NCI-H82 (cell line): ENCODE measurements around the gene IFNLR1.
"Not testable (repeated sequence)": the region's sequence is repeated elsewhere in the genome, so short reads cannot be mapped to it uniquely, and the experiment has no call there.

Experiments used
- DNase-seq: peaks from one replicate; lab custom pipeline; 2025; lab: John Stamatoyannopoulos, UW

IFNLR1 gene

DNA sequence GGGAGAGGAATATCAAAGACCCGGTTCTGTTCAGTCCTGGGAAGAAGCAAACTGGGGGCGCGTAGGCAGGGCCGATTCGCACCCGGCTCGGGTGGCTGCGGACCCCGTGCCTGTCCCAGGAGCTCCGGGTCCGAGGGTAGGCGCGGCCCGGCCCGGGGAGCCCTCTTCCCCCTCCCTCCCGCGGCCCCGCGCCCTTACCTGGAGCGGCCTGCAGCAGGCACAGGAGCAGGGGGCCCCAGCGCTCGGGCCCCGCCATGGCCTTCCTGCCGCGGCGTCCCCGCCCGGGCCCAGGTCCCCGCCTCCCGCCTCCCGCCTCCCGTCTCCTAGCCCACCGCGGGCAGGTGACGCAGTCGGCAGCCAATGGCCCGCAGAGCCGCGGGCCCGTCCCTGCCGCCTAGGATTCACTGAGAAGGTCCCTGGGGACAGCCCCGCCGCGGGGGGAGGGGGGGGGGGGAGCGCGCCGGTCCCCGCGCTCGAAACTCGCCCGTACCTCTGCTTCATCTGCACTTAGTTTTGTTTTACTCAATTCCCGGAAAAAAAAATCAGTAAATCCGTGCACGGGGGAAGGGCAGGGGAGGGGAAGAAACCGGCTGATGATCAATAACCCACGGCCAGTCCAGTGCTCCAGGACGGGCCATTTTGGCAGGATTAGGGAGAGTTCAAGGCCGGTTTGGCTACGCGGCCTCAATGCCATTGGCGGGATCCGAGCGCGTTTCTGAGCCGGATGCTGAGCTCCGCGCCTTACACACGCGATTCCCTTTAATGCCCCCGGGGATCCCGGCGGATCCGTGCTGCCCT lies at the start of gene IFNLR1:
IFNLR1 (minus strand) TSS at position 297 of the 798 bp plus-strand sequence; CDS start at position 256, 41 bp downstream.
- DNase-seq: peak; percentile 92

DNA sequence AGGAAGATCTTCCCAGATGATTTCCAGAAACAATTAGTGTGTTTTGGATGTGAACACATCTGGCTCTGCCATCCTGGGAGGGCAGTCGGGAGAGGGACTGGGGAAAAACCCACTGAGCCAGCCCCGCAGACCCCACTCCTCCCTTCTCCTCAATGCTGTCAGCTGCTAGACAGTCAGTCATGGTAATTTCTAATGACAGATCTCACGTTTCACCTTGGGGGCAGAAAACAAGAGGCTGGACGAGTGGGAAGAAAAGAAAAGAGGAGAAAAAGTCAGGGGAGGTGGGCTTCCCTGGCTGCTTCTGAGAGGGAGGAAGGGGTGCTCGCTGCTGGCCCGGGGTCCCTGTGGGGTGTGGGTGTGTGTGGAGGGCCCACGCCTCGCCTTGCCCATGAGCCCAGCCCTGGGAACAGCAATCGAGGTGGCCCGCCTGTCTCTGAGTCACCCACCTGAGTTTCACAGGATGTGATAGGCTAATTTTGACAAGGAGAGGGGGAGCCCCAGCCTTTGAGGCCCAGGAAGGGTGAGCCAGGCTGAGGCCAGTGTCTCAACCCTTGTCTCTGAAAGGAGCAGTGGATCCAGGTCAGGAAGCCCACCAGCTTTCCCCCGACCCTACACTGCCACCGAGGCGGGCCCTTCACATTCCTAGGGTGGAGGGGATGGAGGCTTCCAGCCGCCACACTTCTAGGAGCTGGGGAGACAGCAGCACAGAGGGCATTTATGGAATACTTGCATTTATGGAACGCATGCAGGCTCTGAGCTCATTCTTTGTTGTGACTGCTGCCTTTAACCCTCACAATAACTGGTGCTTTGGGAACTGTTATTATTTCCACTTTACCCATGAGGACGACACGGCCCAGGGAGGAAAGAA lies 49.1 kb upstream of the IFNLR1 start:
- no peak for DNase-seq

DNA sequence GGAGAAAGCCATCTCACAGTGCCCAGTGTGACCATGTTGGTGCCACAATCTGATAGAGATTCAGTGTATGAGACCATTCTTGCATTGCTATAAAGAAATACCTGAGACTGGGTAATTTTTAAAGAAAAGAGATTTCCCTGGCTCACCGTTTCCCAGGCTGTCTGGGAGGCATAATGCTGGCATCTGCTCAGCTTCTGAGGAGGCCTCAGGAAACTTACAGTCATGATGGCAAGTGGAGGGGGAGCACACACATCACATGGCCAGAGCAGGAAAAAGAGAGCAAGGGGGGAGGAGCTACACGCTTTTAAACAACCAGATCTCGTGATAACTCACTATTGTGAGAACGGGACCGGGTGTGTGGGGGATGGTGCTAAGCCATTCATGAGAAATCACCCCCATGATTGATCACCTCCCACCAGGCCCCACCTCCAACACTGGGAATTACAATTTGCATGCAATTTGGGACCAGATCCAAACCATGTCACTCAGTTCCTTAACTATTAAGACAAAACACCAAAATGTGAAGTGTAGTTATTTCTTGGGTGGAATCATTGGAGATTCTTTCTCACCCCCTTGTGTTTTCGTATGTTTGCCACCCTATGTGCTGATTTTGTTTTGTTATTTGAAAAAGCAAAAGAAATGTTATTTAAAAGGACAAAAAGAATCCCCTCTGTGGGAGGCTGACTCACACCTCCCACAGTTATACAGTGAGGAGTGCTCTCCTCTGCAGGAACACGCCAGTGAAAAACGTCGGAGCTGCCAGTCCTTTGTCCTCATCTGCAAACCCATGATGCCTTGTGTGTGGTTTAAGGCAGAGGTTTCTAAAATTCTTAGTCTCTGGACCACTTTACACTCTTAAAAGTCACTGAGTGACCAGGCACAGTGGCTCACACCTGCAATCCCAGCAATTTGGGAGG lies 46.9 kb upstream of the IFNLR1 start:
- no peak for DNase-seq

DNA sequence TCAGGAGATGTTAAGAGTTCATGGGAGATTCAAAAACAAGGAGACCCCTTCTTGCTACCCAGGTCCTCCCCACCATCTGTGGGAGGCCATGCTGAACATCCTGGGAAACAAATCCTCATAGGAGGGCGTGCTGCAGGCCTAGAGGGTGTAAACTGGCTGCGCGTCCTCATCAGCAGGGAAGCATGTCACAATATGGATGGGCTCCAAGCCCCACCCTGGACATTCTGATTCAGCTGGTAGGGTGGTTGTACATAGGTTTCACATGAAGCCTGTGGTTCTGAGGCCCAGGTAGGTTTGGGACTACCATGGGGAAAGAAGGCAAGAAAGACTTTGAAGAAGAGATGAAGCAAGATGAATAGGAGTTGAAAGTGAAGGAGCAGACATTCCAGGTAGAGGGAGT lies 44.6 kb upstream of the IFNLR1 start:
- DNase-seq: no peak

DNA sequence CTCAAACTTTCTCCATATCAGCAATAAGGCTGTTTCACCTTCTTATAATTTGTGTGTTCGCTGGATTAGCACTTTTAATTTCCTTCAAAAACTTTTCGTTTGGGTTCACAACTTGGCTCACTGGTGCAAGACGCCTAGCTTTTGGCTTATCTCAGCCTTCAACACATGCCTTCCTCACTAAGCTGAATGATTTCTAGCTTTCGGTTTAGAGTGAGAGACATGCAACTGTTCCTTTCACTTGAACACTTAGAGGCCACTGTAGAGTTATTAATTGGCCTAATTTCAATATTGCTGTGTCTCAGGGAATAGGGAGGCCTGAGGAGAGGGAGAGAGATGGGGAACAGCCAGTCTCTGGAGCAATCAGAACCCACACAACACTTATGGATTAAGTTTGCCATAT lies 41.2 kb upstream of the IFNLR1 start:
- DNase-seq: no peak

DNA sequence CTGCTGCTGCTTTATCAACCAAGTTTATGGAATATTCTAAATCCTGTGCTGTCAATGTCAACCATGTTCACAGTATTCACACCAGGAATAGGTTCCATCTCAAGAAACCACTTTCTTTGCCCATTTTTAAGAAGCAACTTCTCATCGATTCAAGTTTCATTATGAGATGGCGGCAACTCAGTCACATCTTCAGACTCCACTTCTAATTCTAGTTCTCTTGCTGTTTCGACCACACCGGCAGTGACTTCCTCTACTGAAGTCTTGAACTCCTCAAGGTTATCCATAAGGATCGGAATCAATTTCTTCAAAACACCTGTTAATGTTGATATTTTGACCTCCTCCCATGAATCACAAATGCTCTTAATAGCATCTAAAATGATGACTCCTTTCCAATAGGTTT lies 39.7 kb upstream of the IFNLR1 start:
- no peak for DNase-seq

DNA sequence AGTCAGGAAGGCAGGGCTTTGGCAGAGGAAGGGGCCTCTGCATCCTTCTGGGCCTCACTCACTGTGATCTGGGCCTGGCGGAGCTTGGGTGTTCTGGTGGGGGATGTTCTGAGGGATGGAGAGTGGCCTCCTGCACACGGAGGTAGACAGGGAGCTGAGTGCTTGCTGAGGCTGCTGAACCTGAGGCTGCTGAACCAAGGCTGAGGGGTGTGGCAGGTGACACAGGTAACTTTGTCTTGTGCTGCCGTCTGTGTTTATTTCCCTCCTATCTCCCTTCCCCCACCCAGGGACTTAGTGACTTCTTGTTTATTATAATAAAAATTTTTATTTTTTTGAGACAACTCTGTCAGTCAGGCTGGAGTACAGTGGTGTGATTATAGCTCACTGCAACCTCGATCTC lies 37.7 kb upstream of the IFNLR1 start:
- no peak for DNase-seq

DNA sequence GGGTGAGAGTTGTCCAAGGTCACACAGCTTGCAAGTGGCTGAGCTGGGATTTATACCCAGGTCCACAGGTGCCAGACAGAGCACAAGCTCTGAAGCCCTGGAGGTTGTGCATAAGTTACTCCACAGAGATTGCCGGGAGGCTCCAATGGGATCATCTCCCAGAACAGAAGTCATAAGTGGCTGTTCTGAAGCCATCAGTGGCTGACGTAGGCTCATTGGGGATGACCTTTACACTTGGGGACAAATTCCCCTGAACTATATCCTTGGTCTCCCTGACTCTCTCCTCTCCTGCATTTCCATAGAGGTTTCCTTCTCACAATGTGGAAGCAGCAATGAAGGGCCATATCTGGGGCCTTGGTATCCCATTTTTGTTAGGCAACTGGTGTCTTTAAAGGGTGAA lies 37.0 kb upstream of the IFNLR1 start:
- no peak for DNase-seq

DNA sequence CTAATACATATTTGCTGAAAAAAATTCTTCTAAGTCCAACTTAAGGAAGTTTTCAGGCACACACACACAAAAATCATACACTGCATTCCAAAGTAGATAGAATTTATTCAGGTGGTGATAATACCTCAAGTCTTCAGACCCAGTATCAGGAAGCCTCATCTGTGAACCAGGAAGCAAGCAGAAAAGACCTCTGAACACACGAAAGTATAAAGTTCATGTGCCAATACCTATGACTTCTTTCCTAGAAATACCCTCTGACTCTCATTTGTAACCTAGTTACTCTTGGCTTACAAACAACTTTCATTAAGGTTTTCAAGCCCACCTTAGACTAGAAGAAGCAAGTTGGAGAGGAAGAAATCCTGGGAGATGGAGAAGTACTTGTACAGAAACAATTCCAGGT lies 35.7 kb upstream of the IFNLR1 start:
- DNase-seq: no peak

DNA sequence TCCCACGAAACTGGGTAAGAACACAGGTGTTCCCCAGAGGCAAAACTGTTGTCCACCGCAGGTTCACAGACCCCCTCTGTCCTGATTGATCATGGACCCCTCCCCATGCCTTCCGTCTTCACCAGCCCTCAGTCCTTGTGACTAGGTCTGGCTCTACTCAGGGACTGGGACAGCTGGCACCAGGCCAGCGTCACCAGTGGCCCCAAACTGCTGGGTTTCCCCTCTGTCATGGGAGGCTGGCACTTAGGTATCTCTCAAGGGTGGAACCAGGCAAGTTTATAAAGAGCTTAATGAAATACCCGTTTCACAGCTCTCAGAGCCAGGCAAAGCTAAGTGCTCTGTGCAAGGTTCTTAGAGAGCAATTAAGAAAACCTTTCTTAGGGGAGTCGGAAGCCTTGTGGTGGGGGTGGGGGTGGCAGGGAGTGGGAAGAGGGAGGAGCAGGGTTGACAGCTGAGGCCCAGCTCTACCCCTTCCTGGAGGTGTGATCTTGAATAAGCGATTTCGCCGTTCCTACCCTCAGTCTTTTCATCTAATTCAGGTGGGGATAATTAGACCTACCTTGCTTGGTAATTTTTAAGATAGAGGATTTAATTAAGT lies 35.0 kb upstream of the IFNLR1 start:
- no peak for DNase-seq

DNA sequence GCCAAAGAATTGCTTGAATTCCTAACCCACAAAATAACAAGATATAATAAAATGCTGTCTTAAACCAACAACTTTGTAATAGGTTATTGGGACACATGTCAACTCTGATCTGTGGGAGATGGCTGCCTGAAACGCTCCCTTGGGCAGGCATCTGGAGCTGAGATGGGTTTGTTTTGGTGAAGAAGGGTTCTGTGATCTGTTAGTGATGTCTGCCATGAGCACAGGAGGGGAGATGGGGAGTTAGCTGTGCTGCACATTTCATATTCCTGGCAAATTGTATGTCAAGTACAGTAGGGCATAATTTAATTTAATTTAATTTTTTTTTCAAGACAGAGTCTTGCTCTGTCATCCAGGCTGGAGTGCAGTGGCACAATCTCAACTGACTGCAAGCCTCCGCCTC lies 34.2 kb upstream of the IFNLR1 start:
- no peak for DNase-seq

DNA sequence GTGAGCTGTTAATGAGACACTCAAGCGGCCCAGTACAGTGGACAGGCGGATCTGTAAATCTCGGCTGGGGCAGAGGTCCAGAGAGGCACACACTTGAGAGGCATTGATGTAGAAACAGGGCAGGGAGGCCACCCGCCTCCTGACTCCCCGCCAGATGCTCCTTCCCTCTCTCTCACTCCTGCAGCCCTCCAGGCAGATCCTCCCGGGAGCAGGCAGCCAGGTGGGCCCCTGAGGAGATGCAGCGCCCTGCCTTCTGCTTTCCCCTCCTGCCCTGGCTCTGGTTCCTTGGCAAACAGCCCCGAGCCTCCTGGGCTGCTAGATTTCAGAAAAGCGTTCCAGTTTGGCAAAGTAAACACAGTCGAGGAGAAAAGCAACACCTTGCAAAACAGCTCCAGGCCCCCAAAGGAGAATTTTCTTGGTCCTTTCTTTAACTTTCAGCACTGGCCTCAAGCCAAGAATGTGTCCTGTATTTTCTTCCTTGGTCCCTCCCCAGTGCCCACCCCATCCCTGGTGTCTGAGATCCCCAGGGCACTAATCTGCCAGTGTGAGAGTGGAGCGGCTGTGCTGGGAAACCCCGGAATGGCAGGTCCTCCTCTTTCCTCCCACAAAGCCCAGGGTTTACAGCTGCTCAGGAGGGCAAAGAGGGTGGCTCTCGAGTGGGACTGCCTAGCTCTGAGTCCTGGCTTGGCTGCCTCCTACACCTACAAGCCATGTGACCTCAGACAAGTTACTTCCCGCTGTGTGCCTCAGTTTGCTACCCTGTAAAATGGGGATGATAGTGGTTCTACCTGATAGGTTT lies 29.4 kb upstream of the IFNLR1 start:
- DNase-seq: peak; percentile 69

DNA sequence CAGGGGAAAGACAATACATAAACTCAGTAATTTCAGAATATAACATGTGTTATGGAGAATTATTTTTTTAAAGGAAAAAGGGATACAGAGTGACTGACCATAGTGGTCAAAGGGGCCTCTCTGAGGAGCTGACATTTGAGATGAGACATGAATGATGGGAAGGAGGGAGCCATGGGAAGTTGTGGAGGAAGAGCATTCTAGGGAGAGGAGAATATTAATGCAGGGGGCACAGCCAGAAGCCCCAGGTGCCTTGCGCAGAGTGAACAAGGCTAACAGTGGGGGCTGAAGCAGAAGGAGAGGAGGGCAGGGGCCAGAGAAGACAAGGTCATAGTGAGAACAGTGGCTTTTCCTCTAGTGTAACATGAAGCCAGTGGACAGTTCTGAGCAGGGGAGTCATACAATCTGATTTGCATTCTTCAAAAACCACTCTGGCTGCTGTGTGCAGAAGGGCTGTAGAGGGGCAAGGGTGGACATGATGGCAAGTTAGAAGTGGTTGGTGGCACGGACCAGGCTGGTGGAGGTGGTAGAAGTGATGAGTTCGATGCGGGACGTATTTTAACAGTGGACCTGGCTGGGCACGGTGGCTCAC lies 28.2 kb upstream of the IFNLR1 start:
- DNase-seq: no peak

DNA sequence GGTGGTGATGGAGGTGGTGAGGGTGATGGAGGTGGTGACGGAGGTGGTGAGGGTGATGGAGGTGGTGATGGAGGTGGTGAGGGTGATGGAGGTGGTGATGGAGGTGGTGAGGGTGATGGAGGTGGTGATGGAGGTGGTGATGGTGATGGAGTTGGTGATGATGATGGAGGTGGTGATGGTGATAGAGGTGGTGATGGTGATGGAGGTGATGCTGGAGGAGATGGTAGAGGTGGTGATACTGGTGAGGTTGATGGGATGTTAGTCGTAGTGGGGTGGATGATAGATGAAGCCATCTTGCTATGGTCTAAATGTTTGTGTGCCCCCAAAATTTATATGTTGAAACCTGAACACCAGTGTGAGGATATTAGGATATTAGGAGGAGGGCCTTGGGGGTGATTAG lies 25.3 kb upstream of the IFNLR1 start:
- DNase-seq: no peak

DNA sequence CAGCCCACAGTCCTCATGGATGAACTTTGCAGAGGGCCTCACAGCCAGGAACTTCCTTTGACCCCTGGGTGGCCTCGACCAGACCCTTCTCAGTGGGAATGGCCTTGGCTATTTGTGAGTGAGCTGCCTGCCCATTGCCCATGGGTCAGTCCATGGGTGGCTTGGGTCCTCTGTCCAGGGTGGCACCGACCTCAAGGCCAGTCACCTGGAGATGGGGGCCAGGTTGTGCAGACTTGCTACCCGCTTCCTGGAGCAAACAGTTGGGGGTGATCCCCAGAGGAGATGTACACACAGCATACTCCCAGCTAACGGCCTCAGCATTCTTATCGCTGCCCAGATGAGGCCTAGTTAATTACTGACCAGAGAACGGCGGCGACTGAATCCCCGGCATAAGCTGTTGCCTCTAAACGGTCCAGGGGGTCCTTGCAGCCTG lies 23.1 kb upstream of the IFNLR1 start:
- DNase-seq: no peak

DNA sequence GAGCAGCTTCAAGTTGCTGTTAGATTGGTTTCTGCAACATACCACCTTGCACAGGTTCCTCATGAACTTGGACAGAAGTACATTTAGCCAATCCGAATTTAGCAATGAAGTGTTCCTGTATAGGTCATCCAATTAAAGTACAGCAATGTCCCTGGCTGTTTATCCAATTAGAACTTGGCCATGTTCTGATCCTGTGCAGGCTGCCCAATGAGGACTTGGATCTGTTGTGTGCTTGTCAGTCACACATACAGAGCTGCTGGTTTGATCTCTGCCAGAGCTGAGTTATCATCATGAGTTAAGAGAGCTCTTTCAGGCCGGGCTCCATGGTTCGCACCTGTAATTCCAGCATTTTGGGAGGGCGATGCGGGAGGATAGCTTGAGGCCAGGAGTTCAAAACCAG lies 22.0 kb upstream of the IFNLR1 start:
- peak; percentile 66 for DNase-seq

DNA sequence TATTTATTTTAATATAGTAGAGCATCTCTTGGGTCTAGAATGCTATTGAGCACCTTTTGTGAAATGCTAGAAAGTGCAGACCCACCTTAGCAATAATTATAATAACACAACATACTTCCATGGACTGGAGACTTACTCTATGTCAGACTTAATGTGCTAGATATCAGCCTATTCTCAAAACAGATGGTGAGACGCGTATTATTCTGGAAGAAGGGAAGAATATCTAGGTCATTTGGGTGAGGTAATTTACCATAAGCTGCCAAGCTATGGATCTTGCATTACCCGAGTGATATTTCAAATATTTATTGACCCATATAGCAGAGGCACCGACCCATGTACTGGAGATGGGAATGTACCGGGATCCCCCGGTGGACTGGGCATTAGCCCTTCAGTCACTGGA lies 20.6 kb upstream of the IFNLR1 start:
- no peak for DNase-seq

DNA sequence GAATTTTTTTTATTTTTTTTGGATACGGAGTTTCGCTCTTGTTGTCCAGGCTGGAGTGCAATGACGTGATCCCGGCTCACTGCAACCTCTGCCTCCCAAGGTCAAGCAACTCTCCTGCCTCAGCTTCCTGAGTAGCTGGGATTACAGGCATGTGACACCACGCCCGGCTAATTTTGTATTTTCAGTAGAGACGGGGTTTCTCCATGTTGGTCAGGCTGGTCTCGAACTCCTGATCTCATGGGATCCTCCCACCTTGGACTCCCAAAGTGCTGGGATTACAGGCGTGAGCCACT lies 20.3 kb upstream of the IFNLR1 start:
- DNase-seq: not testable (repeated sequence)

DNA sequence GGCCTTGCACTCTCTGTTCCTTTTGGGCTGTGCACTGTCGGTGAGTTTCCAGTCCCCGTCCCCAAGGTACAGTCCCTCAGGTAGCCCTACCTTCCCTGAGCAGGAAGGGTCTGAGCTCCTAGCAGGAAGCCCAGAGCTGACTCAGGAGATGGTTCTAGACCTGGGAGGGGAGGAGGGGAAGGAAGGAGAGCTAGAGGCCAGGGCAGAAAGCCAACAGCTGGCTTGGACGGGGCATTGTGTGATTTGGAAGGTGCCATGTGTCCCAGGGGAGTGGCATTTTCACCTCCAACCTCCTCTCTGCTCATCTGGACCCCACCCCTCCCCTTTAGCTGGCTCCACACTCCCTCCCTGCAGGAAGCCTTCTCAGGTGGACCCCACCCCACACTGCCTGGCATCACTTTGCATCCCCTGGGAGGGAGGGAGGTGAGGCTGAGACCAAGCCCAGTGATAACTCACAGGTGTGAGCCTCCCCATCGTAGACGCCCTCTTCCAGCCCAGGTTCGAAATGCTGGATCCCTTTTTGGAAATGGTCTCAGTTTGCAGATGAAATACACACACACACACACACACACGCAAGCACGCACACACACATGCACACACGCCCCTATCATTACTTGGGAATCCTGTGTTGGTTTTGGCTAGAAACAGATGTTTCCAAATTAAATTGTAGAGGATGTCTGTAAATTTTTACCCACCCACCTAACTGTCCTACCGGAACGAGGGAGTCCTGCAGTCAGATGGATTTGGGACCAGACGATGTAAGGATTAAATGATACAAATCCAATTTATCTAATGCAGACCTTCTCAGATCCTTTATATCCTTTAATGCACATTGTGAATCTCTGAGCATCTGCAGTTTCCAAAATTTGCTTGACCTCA lies 19.7 kb upstream of the IFNLR1 start:
- peak; percentile 20 for DNase-seq

DNA sequence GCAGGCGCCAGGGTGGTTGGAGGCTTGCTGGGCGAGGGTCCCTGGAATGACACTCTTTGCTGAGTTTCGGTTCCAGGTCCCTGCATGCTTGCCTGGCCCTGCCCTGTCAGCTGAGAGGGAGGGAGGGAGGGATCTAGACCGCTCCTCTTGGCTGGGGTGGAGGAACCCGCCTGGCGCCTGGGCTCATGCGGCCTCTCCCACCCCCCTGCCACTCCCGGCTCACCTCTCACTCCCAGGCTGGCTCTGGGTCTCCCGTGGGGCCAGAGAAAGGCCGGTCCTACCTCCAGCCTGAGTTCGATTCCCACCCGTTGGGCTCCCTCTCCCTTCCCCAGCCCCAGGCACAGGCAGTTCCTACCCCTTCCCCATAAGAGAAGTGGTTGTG lies 19.0 kb upstream of the IFNLR1 start:
- DNase-seq: no peak
